ENCODE data around the gene ITGB8. TPM values are rescaled to one million over a fixed set of nuclear protein-coding genes. Genes with fewer than 3 reads are reported as not detected.

ITGB8 gene
- total RNA-seq, 5 donors from 2014 or later (not counting 1 experiment from before 2014, with no cell fraction given) = 0.08 to 0.29 (median 0.16) TPM

- no peaks in the 10 kb centered on the region for H3K27me3 Mint-ChIP-seq
- peaks cover 0 to 3% (median 0%) of the 10 kb centered on the region in 3 donors for H3K9me3 Mint-ChIP-seq
- H3K27ac Mint-ChIP-seq = no peak overlapping the region
- no peaks in the 10 kb centered on the region for H3K4me1 Mint-ChIP-seq
- CTCF ChIA-PET = no interaction called here
- ATAC-seq (replicated peaks in 1 of 4) (no peak), DNase-seq (no peak)
- POLR2A ChIA-PET = no interaction called here
- WGBS (ENCODE audit: insufficient coverage) = 70% methylated on average over 1 of the region's 2 CpGs
- Histone ChIP-seq H3K27me3 (replicated peaks in 1 of 2; ENCODE audit: control insufficient read depth in 2 of 2, extremely low read depth in 1 of 2, insufficient read depth in 2 of 2, low read length in 1 of 2) (no peaks in the 10 kb centered on the region), H3K9me3 (no peaks in the 10 kb centered on the region), H3K27ac (ENCODE audit: low read length) (no peak overlapping the region), H3K36me3 (ENCODE audit: control insufficient read depth in 2 of 2, extremely low read depth in 1 of 2, insufficient read depth in 1 of 2, low read length in 1 of 2) (no peaks in the 10 kb centered on the region), H3K4me3 (ENCODE audit: control insufficient read depth in 1 of 2, extremely low read depth in 1 of 2, low read length in 1 of 2) (no peak overlapping the region), H3K4me1 (ENCODE audit: control insufficient read depth in 1 of 2, extremely low read depth in 1 of 2, insufficient read depth in 2 of 2, low read length in 2 of 2) (no peaks in the 10 kb centered on the region)
- H3K36me3 Mint-ChIP-seq = no peaks in the 10 kb centered on the region
- H3K4me3 Mint-ChIP-seq = no peak overlapping the region
Measured at GRCh38 chr7:20393616-20394015, 62.9 kb downstream of the ITGB8 start.

- H3K4me3 ChIP-seq (ENCODE audit: control insufficient read depth in 1 of 2, extremely low read depth in 1 of 2, low read length in 1 of 2) = no peak overlapping the region
- WGBS (ENCODE audit: insufficient coverage) = no CpG with 5 or more reads among the region's 3 CpGs
- POLR2A ChIA-PET = no interaction called here
Measured at GRCh38 chr7:20394284-20394683, 63.6 kb downstream of the ITGB8 start.

GRCh38 chr7:20395104-20395503, 64.4 kb downstream of the ITGB8 start:
- WGBS (ENCODE audit: insufficient coverage) = no CpG with 5 or more reads among the region's 4 CpGs

More at GRCh38 chr7:20394284-20394683, 63.6 kb downstream of the ITGB8 start:
- CTCF ChIA-PET = no interaction called here
- Histone ChIP-seq H3K27ac (ENCODE audit: low read length) (no peak overlapping the region), H3K27me3 (replicated peaks in 1 of 2; ENCODE audit: control insufficient read depth in 2 of 2, extremely low read depth in 1 of 2, insufficient read depth in 2 of 2, low read length in 1 of 2) (no peaks in the 10 kb centered on the region), H3K36me3 (ENCODE audit: control insufficient read depth in 2 of 2, extremely low read depth in 1 of 2, insufficient read depth in 1 of 2, low read length in 1 of 2) (no peaks in the 10 kb centered on the region), H3K4me1 (ENCODE audit: control insufficient read depth in 1 of 2, extremely low read depth in 1 of 2, insufficient read depth in 2 of 2, low read length in 2 of 2) (no peaks in the 10 kb centered on the region), H3K9me3 (no peaks in the 10 kb centered on the region)
- Mint-ChIP-seq H3K9me3 (peaks cover 0 to 3% (median 0%) of the 10 kb centered on the region in 3 donors), H3K27me3 (no peaks in the 10 kb centered on the region), H3K4me3 (no peak overlapping the region), H3K36me3 (no peaks in the 10 kb centered on the region), H3K27ac (no peak overlapping the region), H3K4me1 (no peaks in the 10 kb centered on the region)
- no peak for DNase-seq
- ATAC-seq (replicated peaks in 1 of 4) = no peak

GRCh38 chr7:20395511-20395910, 64.8 kb downstream of the ITGB8 start:
- ChIA-PET CTCF (no interaction called here), POLR2A (no interaction called here)
- Histone ChIP-seq H3K4me1 (ENCODE audit: control insufficient read depth in 1 of 2, extremely low read depth in 1 of 2, insufficient read depth in 2 of 2, low read length in 2 of 2) (no peaks in the 10 kb centered on the region), H3K27me3 (replicated peaks in 1 of 2; ENCODE audit: control insufficient read depth in 2 of 2, extremely low read depth in 1 of 2, insufficient read depth in 2 of 2, low read length in 1 of 2) (no peaks in the 10 kb centered on the region), H3K36me3 (ENCODE audit: control insufficient read depth in 2 of 2, extremely low read depth in 1 of 2, insufficient read depth in 1 of 2, low read length in 1 of 2) (no peaks in the 10 kb centered on the region), H3K9me3 (no peaks in the 10 kb centered on the region), H3K4me3 (ENCODE audit: control insufficient read depth in 1 of 2, extremely low read depth in 1 of 2, low read length in 1 of 2) (no peak overlapping the region), H3K27ac (ENCODE audit: low read length) (no peak overlapping the region)
- Mint-ChIP-seq H3K27ac (no peak overlapping the region), H3K4me1 (no peaks in the 10 kb centered on the region), H3K36me3 (no peaks in the 10 kb centered on the region), H3K4me3 (no peak overlapping the region), H3K27me3 (no peaks in the 10 kb centered on the region), H3K9me3 (peaks cover 0 to 3% (median 0%) of the 10 kb centered on the region in 3 donors)
- ATAC-seq (replicated peaks in 1 of 4) (no peak), DNase-seq (no peak)
- no CpG with 5 or more reads among the region's 2 CpGs for WGBS (ENCODE audit: insufficient coverage)

More at GRCh38 chr7:20395104-20395503, 64.4 kb downstream of the ITGB8 start:
- Mint-ChIP-seq H3K27me3 (no peaks in the 10 kb centered on the region), H3K4me1 (no peaks in the 10 kb centered on the region), H3K9me3 (peaks cover 0 to 3% (median 0%) of the 10 kb centered on the region in 3 donors), H3K4me3 (no peak overlapping the region), H3K27ac (no peak overlapping the region), H3K36me3 (no peaks in the 10 kb centered on the region)
- POLR2A ChIA-PET = no interaction called here
- CTCF ChIA-PET = no interaction called here
- H3K4me1 ChIP-seq (ENCODE audit: control insufficient read depth in 1 of 2, extremely low read depth in 1 of 2, insufficient read depth in 2 of 2, low read length in 2 of 2) = no peaks in the 10 kb centered on the region
- no peaks in the 10 kb centered on the region for H3K9me3 ChIP-seq
- no peak for ATAC-seq (replicated peaks in 1 of 4)
- H3K36me3 ChIP-seq (ENCODE audit: control insufficient read depth in 2 of 2, extremely low read depth in 1 of 2, insufficient read depth in 1 of 2, low read length in 1 of 2) = no peaks in the 10 kb centered on the region
- no peak for DNase-seq
- no peak overlapping the region for H3K4me3 ChIP-seq (ENCODE audit: control insufficient read depth in 1 of 2, extremely low read depth in 1 of 2, low read length in 1 of 2)
- H3K27ac ChIP-seq (ENCODE audit: low read length) = no peak overlapping the region
- H3K27me3 ChIP-seq (replicated peaks in 1 of 2; ENCODE audit: control insufficient read depth in 2 of 2, extremely low read depth in 1 of 2, insufficient read depth in 2 of 2, low read length in 1 of 2) = no peaks in the 10 kb centered on the region

GRCh38 chr7:20399521-20399920, 68.8 kb downstream of the ITGB8 start:
- H3K36me3 Mint-ChIP-seq = no peaks in the 10 kb centered on the region
- no peaks in the 10 kb centered on the region for H3K9me3 ChIP-seq
- ChIA-PET CTCF (no interaction called here), POLR2A (interaction anchor here in 1 of 2 donors (0.6 kb wide), 1 partner anchor 23 kb away, joined by 4 read pairs; no protein-coding TSS in a partner anchor)
- H3K4me1 Mint-ChIP-seq = no peaks in the 10 kb centered on the region
- no peaks in the 10 kb centered on the region for H3K9me3 Mint-ChIP-seq
- no CpG with 5 or more reads among the region's 2 CpGs for WGBS (ENCODE audit: insufficient coverage)
- ATAC-seq (replicated peaks in 1 of 4) = no peak
- H3K27ac Mint-ChIP-seq = no peak overlapping the region
- no peak overlapping the region for H3K4me3 Mint-ChIP-seq
- H3K4me3 ChIP-seq (ENCODE audit: control insufficient read depth in 1 of 2, extremely low read depth in 1 of 2, low read length in 1 of 2) = no peak overlapping the region
- no peaks in the 10 kb centered on the region for H3K27me3 Mint-ChIP-seq
- H3K4me1 ChIP-seq (ENCODE audit: control insufficient read depth in 1 of 2, extremely low read depth in 1 of 2, insufficient read depth in 2 of 2, low read length in 2 of 2) = no peaks in the 10 kb centered on the region
- no peak for DNase-seq
- H3K36me3 ChIP-seq (ENCODE audit: control insufficient read depth in 2 of 2, extremely low read depth in 1 of 2, insufficient read depth in 1 of 2, low read length in 1 of 2) = no peaks in the 10 kb centered on the region
- no peaks in the 10 kb centered on the region for H3K27me3 ChIP-seq (replicated peaks in 1 of 2; ENCODE audit: control insufficient read depth in 2 of 2, extremely low read depth in 1 of 2, insufficient read depth in 2 of 2, low read length in 1 of 2)
- no peak overlapping the region for H3K27ac ChIP-seq (ENCODE audit: low read length)

GRCh38 chr7:20401861-20402746, 71.4 kb downstream of the ITGB8 start:
- CTCF ChIA-PET = no interaction called here
- WGBS (ENCODE audit: insufficient coverage) = no CpG with 5 or more reads among the region's 3 CpGs
- no peaks in the 10 kb centered on the region for H3K9me3 ChIP-seq
- ATAC-seq (replicated peaks in 1 of 4) (no peak), DNase-seq (no peak)
- H3K36me3 Mint-ChIP-seq = no peaks in the 10 kb centered on the region
- no peaks in the 10 kb centered on the region for H3K4me1 Mint-ChIP-seq
- H3K36me3 ChIP-seq (ENCODE audit: control insufficient read depth in 2 of 2, extremely low read depth in 1 of 2, insufficient read depth in 1 of 2, low read length in 1 of 2) = no peaks in the 10 kb centered on the region
- H3K4me1 ChIP-seq (ENCODE audit: control insufficient read depth in 1 of 2, extremely low read depth in 1 of 2, insufficient read depth in 2 of 2, low read length in 2 of 2) = no peaks in the 10 kb centered on the region
- H3K4me3 ChIP-seq (ENCODE audit: control insufficient read depth in 1 of 2, extremely low read depth in 1 of 2, low read length in 1 of 2) = no peak overlapping the region
- no peaks in the 10 kb centered on the region for H3K27me3 Mint-ChIP-seq
- H3K9me3 Mint-ChIP-seq = no peaks in the 10 kb centered on the region
- no peak overlapping the region for H3K4me3 Mint-ChIP-seq
- H3K27me3 ChIP-seq (replicated peaks in 1 of 2; ENCODE audit: control insufficient read depth in 2 of 2, extremely low read depth in 1 of 2, insufficient read depth in 2 of 2, low read length in 1 of 2) = no peaks in the 10 kb centered on the region
- POLR2A ChIA-PET = no interaction called here
- H3K27ac Mint-ChIP-seq = no peak overlapping the region
- no peak overlapping the region for H3K27ac ChIP-seq (ENCODE audit: low read length)
